ENCODE data around the gene ZNG1A.
A peak's percentile ranks its signal among the peaks of the same experiment; 100 is the strongest.
"Not testable (repeated sequence)": the region's sequence is repeated elsewhere in the genome, so short reads cannot be mapped to it uniquely, and the experiment has no call there.

The ZNG1A gene

GRCh38 chr9:178970-179383 lies at the start of gene ZNG1A:
ZNG1A (minus strand) TSS chr9:179056; CDS start chr9:178969, 87 bp downstream.
- DNase-seq: peak; percentile 71

- DNase-seq: no peak
Observed at GRCh38 chr9:227860-228259, 49.0 kb upstream of the ZNG1A start.

GRCh38 chr9:224582-225520 lies 46.0 kb upstream of the ZNG1A start:
- no peak for DNase-seq

- no peak for DNase-seq
Observed at GRCh38 chr9:224026-224425, 45.2 kb upstream of the ZNG1A start.

GRCh38 chr9:223152-223551 lies 44.3 kb upstream of the ZNG1A start:
- DNase-seq: no peak

- no peak for DNase-seq
Observed at GRCh38 chr9:221989-222776, 43.3 kb upstream of the ZNG1A start.

- DNase-seq: no peak
Observed at GRCh38 chr9:219670-220365, 41.0 kb upstream of the ZNG1A start.

- not testable (repeated sequence) for DNase-seq
Observed at GRCh38 chr9:219036-219435, 40.2 kb upstream of the ZNG1A start.

GRCh38 chr9:217950-218349 lies 39.1 kb upstream of the ZNG1A start:
- DNase-seq: no peak

GRCh38 chr9:216866-217265 lies 38.0 kb upstream of the ZNG1A start:
- no peak for DNase-seq

- no peak for DNase-seq
Observed at GRCh38 chr9:215631-216155, 36.8 kb upstream of the ZNG1A start.

- peak; percentile 75 for DNase-seq
Observed at GRCh38 chr9:214648-215493, 36.0 kb upstream of the ZNG1A start, which contains the start of gene DOCK8. DOCK8 (plus strand) TSS chr9:214865; CDS start chr9:214977, 112 bp downstream.

- no peak for DNase-seq
Observed at GRCh38 chr9:214351-214647, 35.4 kb upstream of the ZNG1A start.

- DNase-seq: not testable (repeated sequence)
Observed at GRCh38 chr9:213901-214300, 35.0 kb upstream of the ZNG1A start.

GRCh38 chr9:212297-212696 lies 33.4 kb upstream of the ZNG1A start:
- no peak for DNase-seq

GRCh38 chr9:211557-211956 lies 32.7 kb upstream of the ZNG1A start:
- no peak for DNase-seq

- DNase-seq: no peak
Observed at GRCh38 chr9:211036-211435, 32.2 kb upstream of the ZNG1A start.

- DNase-seq: no peak
Observed at GRCh38 chr9:209143-209758, 30.4 kb upstream of the ZNG1A start.

- no peak for DNase-seq
Observed at GRCh38 chr9:206481-206880, 27.6 kb upstream of the ZNG1A start.

GRCh38 chr9:199601-200000 lies 20.7 kb upstream of the ZNG1A start:
- DNase-seq: not testable (repeated sequence)

- not testable (repeated sequence) for DNase-seq
Observed at GRCh38 chr9:178140-178825, 573 bp downstream of the ZNG1A start.

All from right forelimb (tissue), 1 donor.